ENCODE measurements around the gene KCNG2. TPM values are rescaled to one million over a fixed set of nuclear protein-coding genes. Genes with fewer than 3 reads are reported as not detected.
A peak's percentile ranks its signal among the peaks of the same experiment; 100 is the strongest.

The KCNG2 gene
- total RNA-seq, 6 experiments from 2014 or later: not detected

DNA sequence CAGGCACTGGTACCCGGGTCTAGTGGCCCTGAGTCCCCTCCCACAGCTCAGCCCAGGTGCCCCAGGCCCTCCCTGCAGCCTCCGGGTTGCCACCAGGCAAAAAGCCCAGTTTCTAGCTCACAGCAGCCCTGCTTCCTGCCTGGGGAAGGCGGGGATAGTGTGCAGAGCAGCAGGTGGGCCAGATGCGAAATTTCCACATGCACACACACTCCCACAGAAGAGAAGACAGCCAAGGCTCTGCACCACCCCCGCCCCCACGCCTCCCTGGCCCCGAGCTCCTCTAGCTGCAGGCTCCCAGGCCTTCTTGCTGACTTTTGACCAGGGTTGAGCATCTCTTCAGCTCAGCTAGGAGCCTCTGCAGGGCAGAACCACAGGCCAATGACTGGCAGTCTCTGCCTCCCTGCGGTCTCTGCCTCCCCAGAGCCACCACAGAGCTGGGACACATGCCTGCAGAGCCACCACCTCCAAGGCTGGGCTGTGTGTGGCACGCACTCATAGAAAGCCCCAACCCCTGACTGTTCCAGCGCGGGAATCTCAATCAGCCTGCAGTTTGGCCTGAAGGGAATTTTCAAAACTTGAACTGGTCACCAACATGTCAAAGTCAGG, 146.5 kb downstream of the KCNG2 start:
- ATAC-seq: peak; percentile 3 to 22 (median 8)
- intact Hi-C loops (cut with DNase I): no loop called here
- Histone ChIP-seq H3K36me3 (peaks cover 0 to 26% (median 6%) of the 10 kb centered on the region in 4 donors), H3K27ac (peak overlapping the region in 2 of 3 donors; percentile 83 to 93), H3K27me3 (no peaks in the 10 kb centered on the region), H3K4me1 (peaks cover 0 to 91% (median 37%) of the 10 kb centered on the region in 4 donors), H3K4me3 (no peak overlapping the region), H3K9me3 (no peaks in the 10 kb centered on the region)
- WGBS (ENCODE audit: insufficient coverage, low coverage, low lambda C conversion rate, missing lambda C conversion rate): 15% methylated on average over 6 of the region's 11 CpGs
- TF ChIP-seq POLR2A (IDR thresholded peaks at IDR 0.05): no peak
- TF ChIP-seq, protein P1, sequence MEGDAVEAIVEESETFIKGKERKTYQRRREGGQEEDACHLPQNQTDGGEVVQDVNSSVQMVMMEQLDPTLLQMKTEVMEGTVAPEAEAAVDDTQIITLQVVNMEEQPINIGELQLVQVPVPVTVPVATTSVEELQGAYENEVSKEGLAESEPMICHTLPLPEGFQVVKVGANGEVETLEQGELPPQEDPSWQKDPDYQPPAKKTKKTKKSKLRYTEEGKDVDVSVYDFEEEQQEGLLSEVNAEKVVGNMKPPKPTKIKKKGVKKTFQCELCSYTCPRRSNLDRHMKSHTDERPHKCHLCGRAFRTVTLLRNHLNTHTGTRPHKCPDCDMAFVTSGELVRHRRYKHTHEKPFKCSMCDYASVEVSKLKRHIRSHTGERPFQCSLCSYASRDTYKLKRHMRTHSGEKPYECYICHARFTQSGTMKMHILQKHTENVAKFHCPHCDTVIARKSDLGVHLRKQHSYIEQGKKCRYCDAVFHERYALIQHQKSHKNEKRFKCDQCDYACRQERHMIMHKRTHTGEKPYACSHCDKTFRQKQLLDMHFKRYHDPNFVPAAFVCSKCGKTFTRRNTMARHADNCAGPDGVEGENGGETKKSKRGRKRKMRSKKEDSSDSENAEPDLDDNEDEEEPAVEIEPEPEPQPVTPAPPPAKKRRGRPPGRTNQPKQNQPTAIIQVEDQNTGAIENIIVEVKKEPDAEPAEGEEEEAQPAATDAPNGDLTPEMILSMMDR (IDR thresholded peaks at IDR 0.05): no peak
- peak; percentile 52 to 76 (median 73) for DNase-seq

DNA sequence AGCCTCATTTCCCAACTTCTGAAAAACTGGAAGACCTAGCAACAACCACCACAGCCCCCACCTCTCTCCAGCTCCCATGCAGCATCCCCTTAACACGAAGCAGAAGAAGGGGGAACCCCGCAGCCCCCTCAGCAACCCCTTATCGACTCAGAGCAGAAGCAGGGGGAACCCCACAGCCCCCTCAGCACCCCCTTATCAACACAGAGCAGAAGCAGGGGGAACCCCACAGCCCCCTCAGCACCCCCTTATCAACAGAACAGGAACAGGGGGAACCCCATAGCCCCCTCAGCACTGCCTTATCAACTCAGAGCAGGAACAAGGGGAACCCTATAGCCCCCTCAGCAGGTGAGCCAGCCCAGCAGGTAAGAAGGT, 147.0 kb downstream of the KCNG2 start:
- H3K27ac ChIP-seq: peak overlapping the region in 2 of 3 donors; percentile 83 to 93
- ATAC-seq (no peak), DNase-seq (no peak)
- intact Hi-C loops (cut with DNase I): no loop called here
- H3K4me3 ChIP-seq: no peak overlapping the region
- H3K4me1 ChIP-seq: peaks cover 0 to 89% (median 35%) of the 10 kb centered on the region in 4 donors
- H3K9me3 ChIP-seq: no peaks in the 10 kb centered on the region
- no peaks in the 10 kb centered on the region for H3K27me3 ChIP-seq
- TF ChIP-seq, protein P1 (IDR thresholded peaks at IDR 0.05): no peak
- no peak for TF ChIP-seq POLR2A (IDR thresholded peaks at IDR 0.05)
- WGBS (ENCODE audit: insufficient coverage, low coverage, low lambda C conversion rate, missing lambda C conversion rate): no CpG with 5 or more reads among the region's 3 CpGs
- peaks cover 0 to 26% (median 5%) of the 10 kb centered on the region in 4 donors for H3K36me3 ChIP-seq

DNA sequence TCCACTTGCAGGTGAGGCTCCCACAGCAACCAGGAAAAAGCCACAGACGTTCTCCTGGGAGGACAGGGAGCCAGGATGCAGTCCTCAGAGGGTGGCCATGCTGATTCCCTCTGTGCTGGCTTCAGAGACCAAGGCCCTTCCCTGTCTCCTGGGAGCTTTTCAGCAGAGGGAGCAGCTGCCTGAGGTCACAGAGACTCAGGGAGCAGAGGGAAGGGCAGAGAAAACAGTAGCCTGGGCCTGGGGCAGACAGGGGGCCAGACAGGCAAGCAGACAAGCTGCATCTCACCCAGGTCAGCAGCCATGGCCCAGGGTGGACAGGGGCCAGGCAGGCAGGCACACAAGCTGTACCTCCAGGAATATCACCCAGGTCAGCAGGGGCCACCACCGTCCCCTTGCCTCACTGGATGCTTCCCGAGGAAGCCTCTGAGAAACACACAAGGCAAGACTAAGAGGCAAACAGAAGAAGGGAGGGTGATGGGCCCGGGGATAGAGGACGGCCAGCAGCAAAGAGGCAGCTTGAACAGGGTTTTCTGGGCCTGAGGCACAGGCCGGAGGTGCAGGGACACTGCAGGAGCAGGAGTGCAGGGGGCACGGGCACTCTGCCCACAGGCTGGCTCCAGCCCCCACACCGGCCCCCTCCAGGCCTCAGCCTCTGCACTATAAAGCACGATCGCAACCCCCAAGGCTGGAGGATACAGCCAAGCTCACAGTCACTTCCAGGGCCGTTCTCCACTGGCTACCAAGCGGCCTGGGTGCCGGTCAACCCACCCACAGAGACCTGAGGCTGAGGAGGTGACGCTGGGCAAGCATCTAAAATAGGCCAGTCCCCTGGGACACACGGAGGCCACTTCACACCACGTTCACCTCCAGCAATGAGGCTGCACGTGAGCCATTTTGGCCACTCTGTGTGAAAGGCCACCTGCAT, 147.6 kb downstream of the KCNG2 start:
- 26% methylated on average over 10 of the region's 17 CpGs for WGBS (ENCODE audit: insufficient coverage, low coverage, low lambda C conversion rate, missing lambda C conversion rate)
- Histone ChIP-seq H3K36me3 (peaks cover 0 to 26% (median 4%) of the 10 kb centered on the region in 4 donors), H3K4me1 (peaks cover 0 to 83% (median 32%) of the 10 kb centered on the region in 4 donors), H3K27ac (peak overlapping the region in 2 of 3 donors; percentile 83 to 93), H3K4me3 (peak overlapping the region in 1 of 3 donors; percentile 2), H3K9me3 (no peaks in the 10 kb centered on the region), H3K27me3 (no peaks in the 10 kb centered on the region)
- intact Hi-C loops (cut with DNase I): no loop called here
- DNase-seq: peak in 2 of 3 donors; percentile 22 to 51
- TF ChIP-seq POLR2A (IDR thresholded peaks at IDR 0.05): no peak
- TF ChIP-seq, protein P1 (IDR thresholded peaks at IDR 0.05): no peak
- no peak for ATAC-seq

DNA sequence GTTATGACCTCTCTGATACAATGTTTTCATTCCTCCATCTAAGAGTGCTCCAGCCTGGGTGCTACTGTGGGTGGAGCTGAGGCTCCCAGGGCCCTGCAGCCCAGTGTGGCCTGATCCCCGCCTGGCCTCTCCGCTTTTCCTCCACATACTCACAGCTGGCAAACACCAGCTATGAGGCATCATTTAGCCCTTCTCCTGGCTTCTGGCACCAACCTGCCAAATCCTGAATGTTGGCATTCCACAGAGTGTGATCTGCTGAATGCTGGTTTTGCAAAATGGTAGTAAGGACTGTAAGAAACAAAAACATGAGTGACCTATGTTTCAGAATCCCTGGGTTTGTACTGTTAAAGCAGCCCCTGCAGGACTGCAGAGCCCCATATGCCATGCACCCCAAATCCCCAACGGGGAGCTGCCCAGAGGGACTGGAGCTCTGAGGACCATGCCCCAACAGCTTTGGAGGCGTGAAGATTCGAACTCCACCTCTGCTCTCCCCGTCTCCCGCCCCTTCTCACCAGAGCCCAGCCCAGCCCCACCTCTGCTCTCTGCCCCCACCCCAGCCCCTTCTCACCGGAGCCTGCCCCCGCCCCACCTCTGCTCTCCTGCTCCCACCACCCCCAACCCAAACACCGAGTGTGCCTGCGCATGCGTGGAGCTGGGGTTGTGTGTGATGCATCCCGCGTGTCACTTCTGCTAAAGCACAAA, 149.5 kb downstream of the KCNG2 start:
- ATAC-seq (peak in 2 of 4 donors; percentile 9 to 19), DNase-seq (peak in 2 of 3 donors; percentile 48 to 52)
- H3K4me3 ChIP-seq: peak overlapping the region in 2 of 3 donors; percentile 89 to 91
- intact Hi-C loops (cut with DNase I): no loop called here
- 45% methylated on average over 11 of the region's 14 CpGs for WGBS (ENCODE audit: insufficient coverage, low coverage, low lambda C conversion rate, missing lambda C conversion rate)
- TF ChIP-seq, protein P1 (IDR thresholded peaks at IDR 0.05): no peak
- TF ChIP-seq POLR2A (IDR thresholded peaks at IDR 0.05): no peak
- peaks cover 0 to 13% (median 4%) of the 10 kb centered on the region in 4 donors for H3K36me3 ChIP-seq
- H3K4me1 ChIP-seq: peaks cover 0 to 65% (median 23%) of the 10 kb centered on the region in 4 donors
- peak overlapping the region in 2 of 3 donors; percentile 93 to 95 for H3K27ac ChIP-seq
- no peaks in the 10 kb centered on the region for H3K27me3 ChIP-seq
- H3K9me3 ChIP-seq: no peaks in the 10 kb centered on the region
